Endothelial cell of umbilical vein (primary cell): ENCODE data around the gene SUMO2. TPM values are rescaled to one million over a fixed set of nuclear protein-coding genes. Genes with fewer than 3 reads are reported as not detected.

Experiments used
- BruUV-seq: library from RNA; stranded (reverse); fragments of 400-500 nt; replicated peaks from 2 replicates; lab custom pipeline; 2021; lab: Mats Ljungman, UMichigan
- CTCF ChIA-PET: fragments of 300-600, 350-600 bp; sonication (Branson Sonifier 250); formaldehyde crosslinking; loops from one replicate; lab custom pipeline; 2021; ENCODE audit warnings: antibody characterized with exemption, inconsistent platforms; lab: Charles Lee
- POLR2A ChIA-PET: fragments of 300-600, 350-600 bp; sonication (Branson Sonifier 250); formaldehyde crosslinking; loops from one replicate; lab custom pipeline; 2021; ENCODE audit warnings: antibody characterized with exemption, inconsistent platforms; lab: Charles Lee
- DNase-seq: peaks from one replicate; pipeline ENCODE4 v3.0.0-alpha.2; 2011; ENCODE audit warnings: low read depth, low spot score
- FAIRE-seq: peaks from 2 replicates; lab custom pipeline; 2011; peaks lifted over from hg19 to GRCh38; lab: Jason Lieb, UNC
- H2AFZ ChIP-seq: 2 replicates; pipeline ENCODE4 v1.6.0; 2012; ENCODE audit warnings: low read depth, low read length, control low read depth, inconsistent platforms
- H3K27ac ChIP-seq: 2 replicates; pipeline ENCODE4 v1.5.1; 2011; ENCODE audit warnings: low read depth, mild to moderate bottlenecking, control low read depth, low read length, moderate library complexity; ENCODE audit not compliant: insufficient read depth
- H3K27me3 ChIP-seq, 2 experiments: 2 replicates each; pipeline versions ENCODE4 v1.6.0 to v1.6.1; 2011; ENCODE audit warnings: low read length in 2 of 2, mixed read lengths in 1 of 2; ENCODE audit not compliant: control insufficient read depth in 2 of 2, insufficient read depth in 2 of 2
- H3K36me3 ChIP-seq, 2 experiments: 2 replicates in 1 of 2; 3 replicates in 1 of 2; pipeline ENCODE4 v1.5.1; 2011; ENCODE audit warnings: low read length in 2 of 2, mild to moderate bottlenecking in 1 of 2, moderate library complexity in 1 of 2; ENCODE audit not compliant: control insufficient read depth in 2 of 2, insufficient read depth in 2 of 2; ENCODE audit errors: extremely low read depth in 1 of 2
- H3K4me1 ChIP-seq: 3 replicates; pipeline ENCODE4 v1.5.1; 2011; ENCODE audit warnings: mild to moderate bottlenecking, low read length; ENCODE audit not compliant: control insufficient read depth, insufficient read depth; ENCODE audit errors: extremely low read depth
- H3K4me2 ChIP-seq: 2 replicates; pipeline ENCODE4 v1.6.1; 2011; ENCODE audit warnings: low read length, control low read depth, mixed read lengths; ENCODE audit not compliant: insufficient read depth
- H3K4me3 ChIP-seq, 3 experiments: fragments of 200-600 bp in 1 of 3; sonication (generic), shearing (Covaris generic) in 1 of 3; replicated peaks in 1 of 3; 2 replicates each; pipeline ENCODE4 v1.5.1; 2011 to 2016; ENCODE audit warnings: control low read depth in 3 of 3, low read length in 3 of 3, mild to moderate bottlenecking in 2 of 3, inconsistent platforms in 1 of 3, low read depth in 1 of 3, moderate library complexity in 1 of 3; ENCODE audit not compliant: insufficient read depth in 1 of 3
- H3K79me2 ChIP-seq: 2 replicates; pipeline ENCODE4 v1.6.0; 2012; ENCODE audit warnings: low read length, inconsistent platforms; ENCODE audit not compliant: control insufficient read depth, insufficient read depth
- H3K9ac ChIP-seq: replicated peaks from 2 replicates; pipeline ENCODE3; 2011; ENCODE audit warnings: low read length, control low read depth; ENCODE audit not compliant: insufficient read depth; ENCODE audit errors: extremely low read depth
- H3K9me1 ChIP-seq: replicated peaks from 3 replicates; pipeline ENCODE4 v1.6.0; 2011; ENCODE audit warnings: mild to moderate bottlenecking, low read length; ENCODE audit not compliant: control insufficient read depth, insufficient read depth; ENCODE audit errors: extremely low read depth
- H3K9me3 ChIP-seq: replicated peaks from 2 replicates; pipeline ENCODE4 v1.5.1; 2012; ENCODE audit warnings: low read length, inconsistent platforms; ENCODE audit not compliant: control insufficient read depth, insufficient read depth
- H4K20me1 ChIP-seq: replicated peaks from 2 replicates; pipeline ENCODE3; 2011; ENCODE audit warnings: mild to moderate bottlenecking, low read length; ENCODE audit not compliant: control insufficient read depth, insufficient read depth; ENCODE audit errors: extremely low read depth
- EZH2 ChIP-seq: IDR thresholded peaks from 2 replicates; pipeline ENCODE4 v1.6.1; 2012; ENCODE audit warnings: borderline replicate concordance, low read depth, mild to moderate bottlenecking, moderate library complexity, low read length, inconsistent platforms; ENCODE audit not compliant: severe bottlenecking
- FOS ChIP-seq: IDR thresholded peaks from 2 replicates; pipeline ENCODE4 v1.6.1; 2011; ENCODE audit warnings: mild to moderate bottlenecking, low read length, moderate library complexity, borderline replicate concordance; ENCODE audit not compliant: insufficient read depth
- GATA2 ChIP-seq: IDR thresholded peaks from 2 replicates; pipeline ENCODE4 v1.7.0; 2011; ENCODE audit warnings: low read depth, mild to moderate bottlenecking, moderate library complexity, mixed read lengths, low read length; ENCODE audit not compliant: insufficient read length, insufficient read depth
- JUN ChIP-seq: IDR thresholded peaks from 2 replicates; pipeline ENCODE4 v1.6.1; 2011; ENCODE audit warnings: borderline replicate concordance, low read depth; ENCODE audit not compliant: insufficient read length, insufficient read depth
- MYC ChIP-seq: IDR thresholded peaks from one replicate; pipeline ENCODE4 v1.6.1; 2011; ENCODE audit warnings: mild to moderate bottlenecking, low read depth, low read length
- POLR2A ChIP-seq: IDR thresholded peaks from 2 replicates; pipeline ENCODE4 v1.6.1; 2012; ENCODE audit warnings: low read depth, mild to moderate bottlenecking, control low read depth, low read length
- POLR2AphosphoS5 ChIP-seq: IDR thresholded peaks from 2 replicates; pipeline ENCODE4 v1.6.1; 2012; ENCODE audit warnings: low read depth, mild to moderate bottlenecking, control low read depth, low read length, moderate library complexity; ENCODE audit not compliant: insufficient read depth
- dilution Hi-C: fragments of 300-500 bp; cut with MboI; formaldehyde crosslinking; loops from one replicate; pipeline ENCODE4 v1.15.0; 2019; ENCODE audit warnings: low sequenced_read_pairs; ENCODE audit not compliant: extremely low pct_ligation_motif_present
- intact Hi-C: fragments of 100-400 bp; cut with micrococcal nuclease; formaldehyde crosslinking; loops from one replicate; pipeline ENCODE4 v1.10.0; 2022
- polyA plus RNA-seq, 4 experiments: library from polyadenylated mRNA; depleted of rRNA in 3 of 4; stranded (reverse) in 3 of 4; unstranded in 1 of 4; fragments of >200 nt; gene quantifications; 2 replicates each; pipeline versions ENCODE4 v1.2.1 to v1.2.3, GENCODE V29; 2011 to 2012; ENCODE audit warnings: missing spikeins in 1 of 4
- total RNA-seq: library from RNA; stranded (reverse); gene quantifications from 2 replicates; pipeline ENCODE4 v1.2.3, GENCODE V29; 2021
- TF ChIP-seq, protein P1 (sequence below): IDR thresholded peaks from 2 replicates; pipeline ENCODE4 v1.6.1; 2011; ENCODE audit not compliant: insufficient read depth, insufficient read length
- TF ChIP-seq, protein P2 (sequence below), 2 donors: IDR thresholded peaks; 1 replicate in 1 of 2; 2 replicates in 1 of 2; pipeline ENCODE4 v1.5.1; 2011; ENCODE audit warnings: low read length in 2 of 2, mild to moderate bottlenecking in 2 of 2, moderate library complexity in 2 of 2, control low read depth in 1 of 2, inconsistent platforms in 1 of 2, low read depth in 1 of 2; ENCODE audit not compliant: insufficient read depth in 1 of 2; ENCODE audit errors: extremely low read depth in 1 of 2

Gene SUMO2
- total and polyA plus RNA-seq, 2 donors (not counting 3 experiments of a cell fraction or from before 2014, with no cell fraction given), result 75.6 to 437 TPM

- peak; percentile 37 for FAIRE-seq
Measured at GRCh38 chr17:75152523-75152921, 30.2 kb downstream of the SUMO2 start.

More at GRCh38 chr17:75152523-75152921, 30.2 kb downstream of the SUMO2 start:
- Histone ChIP-seq H3K36me3 (peaks cover 6 to 10% of the 10 kb centered on the region in 2 experiments), H3K4me1 (peaks cover 14% of the 10 kb centered on the region), H3K4me3 (peak overlapping the region; percentile 57 to 83 (median 62)), H2AFZ (no peak overlapping the region), H4K20me1 (no peaks in the 10 kb centered on the region), H3K27me3 (no peaks in the 10 kb centered on the region), H3K9me3 (no peaks in the 10 kb centered on the region), H3K9me1 (no peaks in the 10 kb centered on the region), H3K79me2 (peaks cover 67% of the 10 kb centered on the region), H3K27ac (peak overlapping the region; percentile 31), H3K4me2 (peak overlapping the region; percentile 77), H3K9ac (peak overlapping the region; percentile 75)
- no peak for TF ChIP-seq MYC
- TF ChIP-seq JUN, result no peak
- no peak for TF ChIP-seq GATA2
- no peak for TF ChIP-seq POLR2AphosphoS5
- TF ChIP-seq, protein P1, sequence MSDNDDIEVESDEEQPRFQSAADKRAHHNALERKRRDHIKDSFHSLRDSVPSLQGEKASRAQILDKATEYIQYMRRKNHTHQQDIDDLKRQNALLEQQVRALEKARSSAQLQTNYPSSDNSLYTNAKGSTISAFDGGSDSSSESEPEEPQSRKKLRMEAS, result no peak
- no peak for TF ChIP-seq POLR2A
- no peak for TF ChIP-seq EZH2
- no peak for TF ChIP-seq FOS
- TF ChIP-seq, protein P2, sequence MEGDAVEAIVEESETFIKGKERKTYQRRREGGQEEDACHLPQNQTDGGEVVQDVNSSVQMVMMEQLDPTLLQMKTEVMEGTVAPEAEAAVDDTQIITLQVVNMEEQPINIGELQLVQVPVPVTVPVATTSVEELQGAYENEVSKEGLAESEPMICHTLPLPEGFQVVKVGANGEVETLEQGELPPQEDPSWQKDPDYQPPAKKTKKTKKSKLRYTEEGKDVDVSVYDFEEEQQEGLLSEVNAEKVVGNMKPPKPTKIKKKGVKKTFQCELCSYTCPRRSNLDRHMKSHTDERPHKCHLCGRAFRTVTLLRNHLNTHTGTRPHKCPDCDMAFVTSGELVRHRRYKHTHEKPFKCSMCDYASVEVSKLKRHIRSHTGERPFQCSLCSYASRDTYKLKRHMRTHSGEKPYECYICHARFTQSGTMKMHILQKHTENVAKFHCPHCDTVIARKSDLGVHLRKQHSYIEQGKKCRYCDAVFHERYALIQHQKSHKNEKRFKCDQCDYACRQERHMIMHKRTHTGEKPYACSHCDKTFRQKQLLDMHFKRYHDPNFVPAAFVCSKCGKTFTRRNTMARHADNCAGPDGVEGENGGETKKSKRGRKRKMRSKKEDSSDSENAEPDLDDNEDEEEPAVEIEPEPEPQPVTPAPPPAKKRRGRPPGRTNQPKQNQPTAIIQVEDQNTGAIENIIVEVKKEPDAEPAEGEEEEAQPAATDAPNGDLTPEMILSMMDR (IDR thresholded peaks at IDR 0.05; ENCODE audit: extremely low read depth in 1 of 2, insufficient read depth in 1 of 2, low read depth in 1 of 2, low read length in 2 of 2), result no peak
- CTCF ChIA-PET, result interaction anchor here (1.1 kb wide), 1 partner anchor 18 kb away, joined by 3 read pairs; no protein-coding TSS in a partner anchor
- BruUV-seq, result no TSS peak
- dilution Hi-C loops (no loop called here), intact Hi-C loops (no loop called here)
- no peak for DNase-seq
- POLR2A ChIA-PET, result no interaction called here
